Activated T-cell treated with anti-CD3 and anti-CD28 coated beads, Interleukin-2, amount 50 U/mL, for 4 hours (primary cell): Measurements from ENCODE around the gene KCNQ1. TPM values are rescaled to one million over a fixed set of nuclear protein-coding genes. Genes with fewer than 3 reads are reported as not detected.

Source experiments
- ATAC-seq, 2 donors: fragments of 200-7000 bp; cut with Tn5 transposase; one replicate each; pipeline ENCODE4 v1.10.0; 2021
- DNase-seq: peaks from one replicate; pipeline ENCODE4 v3.0.0-alpha.2; 2020
- H3K27me3 Mint-ChIP-seq: one replicate; pipeline ENCODE4 v1.8.0; 2021; ENCODE audit warnings: low read depth, mixed read lengths
- H3K36me3 Mint-ChIP-seq: one replicate; pipeline ENCODE4 v1.8.0; 2022; ENCODE audit warnings: mixed read lengths; ENCODE audit not compliant: insufficient read depth
- H3K4me1 Mint-ChIP-seq: one replicate; pipeline ENCODE4 v1.8.0; 2021; ENCODE audit warnings: low read depth, mixed read lengths
- H3K4me3 Mint-ChIP-seq: one replicate; pipeline ENCODE4 v1.8.0; 2021; ENCODE audit warnings: mild to moderate bottlenecking, moderate library complexity, mixed read lengths
- H3K9me3 Mint-ChIP-seq: one replicate; pipeline ENCODE4 v1.8.0; 2021; ENCODE audit warnings: mixed read lengths
- total RNA-seq, 3 donors: library from RNA; stranded (reverse); gene quantifications; one replicate each; pipeline ENCODE4 v1.2.1, GENCODE V29; 2021

The KCNQ1 gene
- total RNA-seq, 3 donors from 2014 or later = 2.3 to 3.0 (median 2.8) TPM

- Mint-ChIP-seq H3K4me1 (no peaks in the 10 kb centered on the region), H3K27me3 (peaks cover 19% of the 10 kb centered on the region), H3K9me3 (no peaks in the 10 kb centered on the region), H3K36me3 (no peaks in the 10 kb centered on the region), H3K4me3 (no peak overlapping the region)
- DNase-seq (no peak), ATAC-seq (no peak)
Measured at GRCh38 chr11:2857918-2858317, 413.1 kb downstream of the KCNQ1 start.

- no peak for DNase-seq
Measured at GRCh38 chr11:2858995-2859698, 414.3 kb downstream of the KCNQ1 start.

GRCh38 chr11:2859699-2860037 is 414.9 kb downstream of the KCNQ1 start:
- Mint-ChIP-seq H3K4me3 (no peak overlapping the region), H3K27me3 (peaks cover 30% of the 10 kb centered on the region), H3K4me1 (no peaks in the 10 kb centered on the region), H3K36me3 (no peaks in the 10 kb centered on the region), H3K9me3 (no peaks in the 10 kb centered on the region)
- DNase-seq (no peak), ATAC-seq (no peak)

More at GRCh38 chr11:2858995-2859698, 414.3 kb downstream of the KCNQ1 start:
- Mint-ChIP-seq H3K36me3 (no peaks in the 10 kb centered on the region), H3K27me3 (peaks cover 26% of the 10 kb centered on the region), H3K4me1 (no peaks in the 10 kb centered on the region), H3K9me3 (no peaks in the 10 kb centered on the region), H3K4me3 (no peak overlapping the region)
- ATAC-seq = no peak

- peak; percentile 47 to 54 for ATAC-seq
- no peak overlapping the region for H3K4me3 Mint-ChIP-seq
- no peak for DNase-seq
Measured at GRCh38 chr11:2860636-2861035, 415.8 kb downstream of the KCNQ1 start.

GRCh38 chr11:2862395-2863275 is 417.8 kb downstream of the KCNQ1 start:
- H3K27me3 Mint-ChIP-seq = peaks cover 49% of the 10 kb centered on the region
- no peak overlapping the region for H3K4me3 Mint-ChIP-seq
- H3K9me3 Mint-ChIP-seq = no peaks in the 10 kb centered on the region
- no peak for ATAC-seq
- no peaks in the 10 kb centered on the region for H3K36me3 Mint-ChIP-seq
- no peak for DNase-seq
- no peaks in the 10 kb centered on the region for H3K4me1 Mint-ChIP-seq

More at GRCh38 chr11:2860636-2861035, 415.8 kb downstream of the KCNQ1 start:
- Mint-ChIP-seq H3K4me1 (no peaks in the 10 kb centered on the region), H3K27me3 (peaks cover 36% of the 10 kb centered on the region), H3K9me3 (no peaks in the 10 kb centered on the region), H3K36me3 (no peaks in the 10 kb centered on the region)

- peaks cover 54% of the 10 kb centered on the region for H3K27me3 Mint-ChIP-seq
Measured at GRCh38 chr11:2863276-2863618, 418.4 kb downstream of the KCNQ1 start.

GRCh38 chr11:2864901-2865300 is 420.1 kb downstream of the KCNQ1 start:
- Mint-ChIP-seq H3K4me3 (no peak overlapping the region), H3K9me3 (no peaks in the 10 kb centered on the region), H3K4me1 (peaks cover 2% of the 10 kb centered on the region), H3K27me3 (peaks cover 61% of the 10 kb centered on the region), H3K36me3 (no peaks in the 10 kb centered on the region)
- ATAC-seq (no peak), DNase-seq (no peak)

More at GRCh38 chr11:2863276-2863618, 418.4 kb downstream of the KCNQ1 start:
- Mint-ChIP-seq H3K36me3 (no peaks in the 10 kb centered on the region), H3K9me3 (no peaks in the 10 kb centered on the region), H3K4me3 (no peak overlapping the region), H3K4me1 (no peaks in the 10 kb centered on the region)
- ATAC-seq (no peak), DNase-seq (no peak)

- Mint-ChIP-seq H3K4me1 (peaks cover 2% of the 10 kb centered on the region), H3K4me3 (no peak overlapping the region), H3K27me3 (peaks cover 64% of the 10 kb centered on the region), H3K36me3 (no peaks in the 10 kb centered on the region), H3K9me3 (no peaks in the 10 kb centered on the region)
- DNase-seq (no peak), ATAC-seq (no peak)
Measured at GRCh38 chr11:2865922-2866577, 421.2 kb downstream of the KCNQ1 start.

GRCh38 chr11:2867142-2867541 is 422.3 kb downstream of the KCNQ1 start:
- H3K4me1 Mint-ChIP-seq = peaks cover 2% of the 10 kb centered on the region
- no peaks in the 10 kb centered on the region for H3K9me3 Mint-ChIP-seq
- H3K27me3 Mint-ChIP-seq = peaks cover 66% of the 10 kb centered on the region
- H3K36me3 Mint-ChIP-seq = no peaks in the 10 kb centered on the region
- H3K4me3 Mint-ChIP-seq = no peak overlapping the region
- DNase-seq (no peak), ATAC-seq (no peak)

- ATAC-seq = no peak
- H3K4me1 Mint-ChIP-seq = peaks cover 2% of the 10 kb centered on the region
- peaks cover 66% of the 10 kb centered on the region for H3K27me3 Mint-ChIP-seq
- H3K9me3 Mint-ChIP-seq = no peaks in the 10 kb centered on the region
- H3K36me3 Mint-ChIP-seq = no peaks in the 10 kb centered on the region
- no peak for DNase-seq
- no peak overlapping the region for H3K4me3 Mint-ChIP-seq
Measured at GRCh38 chr11:2867722-2868505, 423.1 kb downstream of the KCNQ1 start.

GRCh38 chr11:2868506-2869133 is 423.8 kb downstream of the KCNQ1 start:
- Mint-ChIP-seq H3K36me3 (no peaks in the 10 kb centered on the region), H3K4me1 (peaks cover 2% of the 10 kb centered on the region), H3K27me3 (peaks cover 63% of the 10 kb centered on the region), H3K4me3 (peak overlapping the region; percentile 13), H3K9me3 (no peaks in the 10 kb centered on the region)
- ATAC-seq = no peak
- DNase-seq = no peak

- no peaks in the 10 kb centered on the region for H3K9me3 Mint-ChIP-seq
- peaks cover 58% of the 10 kb centered on the region for H3K27me3 Mint-ChIP-seq
- H3K4me3 Mint-ChIP-seq = no peak overlapping the region
- ATAC-seq = no peak
- H3K36me3 Mint-ChIP-seq = no peaks in the 10 kb centered on the region
- no peak for DNase-seq
- peaks cover 2% of the 10 kb centered on the region for H3K4me1 Mint-ChIP-seq
Measured at GRCh38 chr11:2869134-2869526, 424.3 kb downstream of the KCNQ1 start.

- no peak overlapping the region for H3K4me3 Mint-ChIP-seq
- no peaks in the 10 kb centered on the region for H3K9me3 Mint-ChIP-seq
- peaks cover 51% of the 10 kb centered on the region for H3K27me3 Mint-ChIP-seq
- no peaks in the 10 kb centered on the region for H3K36me3 Mint-ChIP-seq
- no peak for DNase-seq
- ATAC-seq = peak in 1 of 2 donors; percentile 30
- H3K4me1 Mint-ChIP-seq = peaks cover 2% of the 10 kb centered on the region
Measured at GRCh38 chr11:2869561-2870427, 425.0 kb downstream of the KCNQ1 start.
